Neural progenitor cell (in vitro differentiated cells): ENCODE results near the gene UBA6. TPM values are rescaled to one million over a fixed set of nuclear protein-coding genes. Genes with fewer than 3 reads are reported as not detected.
A peak's percentile ranks its signal among the peaks of the same experiment; 100 is the strongest.

ENCODE experiments used
- DNase-seq: peaks from one replicate; pipeline ENCODE4 v3.0.0-alpha.2; 2016; ENCODE audit warnings: low spot score
- H2AFZ ChIP-seq: fragments of 200-600 bp; sonication (generic); replicated peaks from 2 replicates; pipeline ENCODE4 v1.6.1; 2016; ENCODE audit warnings: antibody characterized with exemption
- H3F3A ChIP-seq: fragments of 200-600 bp; sonication (generic); 2 replicates; pipeline ENCODE4 v1.6.1; 2016; ENCODE audit warnings: antibody characterized with exemption, low read depth
- H3K27ac ChIP-seq: fragments of 200-600 bp; sonication (generic); 2 replicates; pipeline ENCODE4 v1.5.1; 2016; ENCODE audit warnings: mild to moderate bottlenecking
- H3K27me3 ChIP-seq: fragments of 200-600 bp; sonication (generic); 2 replicates; pipeline ENCODE4 v1.6.1; 2016; ENCODE audit warnings: mild to moderate bottlenecking, moderate library complexity
- H3K36me3 ChIP-seq: fragments of 200-600 bp; sonication (generic); 2 replicates; pipeline ENCODE4 v1.5.1; 2016
- H3K4me1 ChIP-seq: fragments of 200-600 bp; sonication (generic); 2 replicates; pipeline ENCODE4 v1.6.1; 2016; ENCODE audit warnings: mixed run types
- H3K4me2 ChIP-seq: fragments of 200-600 bp; sonication (generic); 2 replicates; pipeline ENCODE4 v1.6.1; 2016
- H3K4me3 ChIP-seq: fragments of 200-600 bp; sonication (generic); 2 replicates; pipeline ENCODE4 v1.5.1; 2016
- H3K79me2 ChIP-seq: fragments of 200-600 bp; sonication (generic); 2 replicates; pipeline ENCODE4 v1.6.1; 2016; ENCODE audit warnings: low read depth
- H3K9ac ChIP-seq: fragments of 200-600 bp; sonication (generic); 2 replicates; pipeline ENCODE4 v1.6.1; 2016
- H3K9me3 ChIP-seq: fragments of 200-600 bp; sonication (generic); 2 replicates; pipeline ENCODE4 v1.5.1; 2016; ENCODE audit warnings: low read depth
- H4K20me1 ChIP-seq: fragments of 200-600 bp; sonication (generic); 2 replicates; pipeline ENCODE4 v1.6.1; 2016; ENCODE audit warnings: low read depth
- H3K27ac Mint-ChIP-seq: 3 replicates; pipeline ENCODE4 v1.8.0; 2021; ENCODE audit warnings: mixed read lengths
- H3K27me3 Mint-ChIP-seq: 2 replicates; pipeline ENCODE4 v1.8.0; 2022; ENCODE audit warnings: low read depth, mild to moderate bottlenecking, inconsistent platforms, moderate library complexity, mixed read lengths; ENCODE audit not compliant: insufficient read depth
- H3K36me3 Mint-ChIP-seq: 3 replicates; pipeline ENCODE4 v1.8.0; 2021; ENCODE audit warnings: mixed read lengths
- H3K4me1 Mint-ChIP-seq: 3 replicates; pipeline ENCODE4 v1.8.0; 2021; ENCODE audit warnings: mixed read lengths
- H3K4me3 Mint-ChIP-seq: 3 replicates; pipeline ENCODE4 v1.8.0; 2021; ENCODE audit warnings: mild to moderate bottlenecking, moderate library complexity, mixed read lengths
- H3K9me3 Mint-ChIP-seq: 3 replicates; pipeline ENCODE4 v1.8.0; 2020; ENCODE audit warnings: mixed read lengths
- CTCF ChIP-seq: fragments of 200-600 bp; sonication (generic); IDR thresholded peaks from 2 replicates; pipeline ENCODE4 v1.5.1; 2017; ENCODE audit warnings: antibody characterized with exemption, mild to moderate bottlenecking
- EZH2 ChIP-seq: fragments of 200-600 bp; sonication (generic); IDR thresholded peaks from 2 replicates; pipeline ENCODE4 v1.6.1; 2017; ENCODE audit warnings: antibody characterized with exemption, mild to moderate bottlenecking, moderate library complexity
- EZH2phosphoT487 ChIP-seq: fragments of 200-600 bp; sonication (generic); IDR thresholded peaks from 2 replicates; pipeline ENCODE4 v1.6.1; 2017; ENCODE audit warnings: antibody characterized with exemption
- total RNA-seq: library from RNA; depleted of rRNA; stranded (reverse); fragments of >200 nt; gene quantifications from 2 replicates; pipeline ENCODE4 v1.2.3, GENCODE V29; 2015; ENCODE audit warnings: low replicate concordance

UBA6 gene
- total RNA-seq, 1 donor from 2014 or later, result 162 TPM

GRCh38 chr4:67580577-67580976 is 120.4 kb downstream of the UBA6 start:
- Histone ChIP-seq H2AFZ (peak overlapping the region; percentile 19), H4K20me1 (no peaks in the 10 kb centered on the region), H3K79me2 (no peaks in the 10 kb centered on the region), H3K9me3 (no peaks in the 10 kb centered on the region), H3K27me3 (no peaks in the 10 kb centered on the region), H3F3A (no peaks in the 10 kb centered on the region), H3K4me3 (no peak overlapping the region), H3K4me2 (no peak overlapping the region), H3K27ac (no peak overlapping the region), H3K36me3 (no peaks in the 10 kb centered on the region), H3K9ac (no peak overlapping the region), H3K4me1 (no peaks in the 10 kb centered on the region)
- Mint-ChIP-seq H3K9me3 (no peaks in the 10 kb centered on the region), H3K4me3 (no peak overlapping the region), H3K4me1 (no peaks in the 10 kb centered on the region), H3K27ac (no peak overlapping the region), H3K27me3 (no peaks in the 10 kb centered on the region), H3K36me3 (no peaks in the 10 kb centered on the region)
- TF ChIP-seq EZH2phosphoT487, result no peak
- TF ChIP-seq EZH2, result no peak
- no peak for TF ChIP-seq CTCF
- no peak for DNase-seq

- no peak overlapping the region for H3K4me2 ChIP-seq
- DNase-seq, result no peak
- H3K4me1 ChIP-seq, result no peaks in the 10 kb centered on the region
- H2AFZ ChIP-seq, result no peak overlapping the region
- no peaks in the 10 kb centered on the region for H3K79me2 ChIP-seq
- no peaks in the 10 kb centered on the region for H3K36me3 ChIP-seq
- Mint-ChIP-seq H3K9me3 (no peaks in the 10 kb centered on the region), H3K36me3 (no peaks in the 10 kb centered on the region), H3K4me1 (no peaks in the 10 kb centered on the region), H3K27me3 (no peaks in the 10 kb centered on the region), H3K27ac (no peak overlapping the region), H3K4me3 (no peak overlapping the region)
- no peaks in the 10 kb centered on the region for H4K20me1 ChIP-seq
- H3K27me3 ChIP-seq, result no peaks in the 10 kb centered on the region
- no peak overlapping the region for H3K4me3 ChIP-seq
- H3K27ac ChIP-seq, result no peak overlapping the region
- H3K9me3 ChIP-seq, result no peaks in the 10 kb centered on the region
- H3F3A ChIP-seq, result no peaks in the 10 kb centered on the region
- TF ChIP-seq EZH2, result no peak
- TF ChIP-seq CTCF, result no peak
- no peak for TF ChIP-seq EZH2phosphoT487
- no peak overlapping the region for H3K9ac ChIP-seq
These were observed 124.4 kb downstream of the UBA6 start for GRCh38 chr4:67576538-67576937.

- no peaks in the 10 kb centered on the region for H3F3A ChIP-seq
- Mint-ChIP-seq H3K27ac (no peak overlapping the region), H3K4me1 (no peaks in the 10 kb centered on the region), H3K9me3 (no peaks in the 10 kb centered on the region), H3K36me3 (no peaks in the 10 kb centered on the region), H3K27me3 (no peaks in the 10 kb centered on the region), H3K4me3 (no peak overlapping the region)
- H3K27ac ChIP-seq, result no peak overlapping the region
- no peak for DNase-seq
- H3K4me2 ChIP-seq, result no peak overlapping the region
- H3K9ac ChIP-seq, result no peak overlapping the region
- no peak overlapping the region for H3K4me3 ChIP-seq
- TF ChIP-seq EZH2phosphoT487 (no peak), EZH2 (no peak), CTCF (no peak)
- no peaks in the 10 kb centered on the region for H3K79me2 ChIP-seq
- H2AFZ ChIP-seq, result no peak overlapping the region
- H3K4me1 ChIP-seq, result no peaks in the 10 kb centered on the region
- no peaks in the 10 kb centered on the region for H4K20me1 ChIP-seq
- no peaks in the 10 kb centered on the region for H3K27me3 ChIP-seq
- H3K9me3 ChIP-seq, result no peaks in the 10 kb centered on the region
- H3K36me3 ChIP-seq, result no peaks in the 10 kb centered on the region
These were observed 124.9 kb downstream of the UBA6 start for GRCh38 chr4:67576059-67576466.
